GM10248 (cell line): ENCODE measurements around the gene ZMIZ2.
"Not testable (repeated sequence)": the region's sequence is repeated elsewhere in the genome, so short reads cannot be mapped to it uniquely, and the experiment has no call there.

ENCODE experiments used
- CTCF ChIA-PET: fragments of 300-600 bp; sonication (Branson Sonifier 250); formaldehyde crosslinking; extraction: SDS; loops from one replicate; lab custom pipeline; 2021; ENCODE audit warnings: antibody characterized with exemption; lab: Yijun Ruan, JAX
- POLR2A ChIA-PET: fragments of 350-650 bp; sonication (Branson Sonifier 250); formaldehyde crosslinking; extraction: SDS; loops from one replicate; lab custom pipeline; 2020; ENCODE audit warnings: antibody characterized with exemption; lab: Yijun Ruan, JAX
- DNase-seq: peaks from one replicate; pipeline ENCODE4 v3.0.0; 2012; ENCODE audit errors: extremely low spot score
- TF ChIP-seq, protein P1 (sequence below): IDR thresholded peaks from 2 replicates; pipeline ENCODE4 v1.5.1; 2012; ENCODE audit warnings: mild to moderate bottlenecking, low read depth; ENCODE audit errors: extremely low read depth, missing control alignments, control extremely low read depth

The ZMIZ2 gene

DNA sequence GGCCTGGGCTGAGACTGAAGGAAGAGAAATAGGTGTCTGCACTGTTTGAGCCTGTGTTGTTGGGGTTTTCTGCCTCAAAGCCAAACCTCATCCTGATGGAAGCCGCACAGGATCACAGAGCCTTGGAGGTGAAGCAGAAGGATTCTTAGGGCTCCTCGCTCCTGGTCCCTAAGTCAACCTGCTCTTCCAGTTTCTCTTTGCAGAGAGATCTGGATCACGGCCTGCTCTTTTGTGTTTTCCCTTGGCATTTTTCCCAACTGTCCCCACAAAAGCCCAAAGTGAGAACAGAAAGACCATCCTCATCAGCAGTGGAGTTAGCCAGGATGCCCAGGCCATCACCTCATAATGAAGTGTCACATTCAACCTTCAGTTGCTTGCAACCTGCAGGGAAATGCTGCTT, 27.6 kb downstream of the ZMIZ2 start:
- CTCF ChIA-PET, result no interaction called here
- DNase-seq, result no peak
- TF ChIP-seq, protein P1, sequence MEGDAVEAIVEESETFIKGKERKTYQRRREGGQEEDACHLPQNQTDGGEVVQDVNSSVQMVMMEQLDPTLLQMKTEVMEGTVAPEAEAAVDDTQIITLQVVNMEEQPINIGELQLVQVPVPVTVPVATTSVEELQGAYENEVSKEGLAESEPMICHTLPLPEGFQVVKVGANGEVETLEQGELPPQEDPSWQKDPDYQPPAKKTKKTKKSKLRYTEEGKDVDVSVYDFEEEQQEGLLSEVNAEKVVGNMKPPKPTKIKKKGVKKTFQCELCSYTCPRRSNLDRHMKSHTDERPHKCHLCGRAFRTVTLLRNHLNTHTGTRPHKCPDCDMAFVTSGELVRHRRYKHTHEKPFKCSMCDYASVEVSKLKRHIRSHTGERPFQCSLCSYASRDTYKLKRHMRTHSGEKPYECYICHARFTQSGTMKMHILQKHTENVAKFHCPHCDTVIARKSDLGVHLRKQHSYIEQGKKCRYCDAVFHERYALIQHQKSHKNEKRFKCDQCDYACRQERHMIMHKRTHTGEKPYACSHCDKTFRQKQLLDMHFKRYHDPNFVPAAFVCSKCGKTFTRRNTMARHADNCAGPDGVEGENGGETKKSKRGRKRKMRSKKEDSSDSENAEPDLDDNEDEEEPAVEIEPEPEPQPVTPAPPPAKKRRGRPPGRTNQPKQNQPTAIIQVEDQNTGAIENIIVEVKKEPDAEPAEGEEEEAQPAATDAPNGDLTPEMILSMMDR, result no peak
- POLR2A ChIA-PET, result no interaction called here

DNA sequence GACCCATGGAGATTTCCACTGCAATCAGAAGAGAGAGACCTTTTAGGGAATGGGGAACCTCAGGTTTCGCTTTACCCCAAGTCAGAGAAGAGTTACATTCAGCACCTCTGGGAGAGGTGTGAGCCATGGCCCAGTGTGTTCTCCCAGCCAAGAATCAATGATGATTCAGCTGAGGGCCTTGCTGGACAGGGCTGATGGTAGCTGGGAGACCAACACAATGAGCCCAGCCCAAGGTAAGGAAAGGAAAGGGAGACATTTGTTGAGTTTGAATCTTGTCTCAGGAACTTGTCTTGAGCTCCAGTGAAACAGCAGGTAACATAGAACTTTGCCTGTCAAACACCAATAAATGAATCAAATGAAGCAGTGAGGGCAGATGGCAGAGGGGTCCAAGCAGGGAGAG, 33.8 kb downstream of the ZMIZ2 start:
- POLR2A ChIA-PET, result interaction anchor here (0.6 kb wide), 1 partner anchor 8 kb away, joined by 5 read pairs; no protein-coding TSS in a partner anchor
- TF ChIP-seq, protein P1, result no peak

DNA sequence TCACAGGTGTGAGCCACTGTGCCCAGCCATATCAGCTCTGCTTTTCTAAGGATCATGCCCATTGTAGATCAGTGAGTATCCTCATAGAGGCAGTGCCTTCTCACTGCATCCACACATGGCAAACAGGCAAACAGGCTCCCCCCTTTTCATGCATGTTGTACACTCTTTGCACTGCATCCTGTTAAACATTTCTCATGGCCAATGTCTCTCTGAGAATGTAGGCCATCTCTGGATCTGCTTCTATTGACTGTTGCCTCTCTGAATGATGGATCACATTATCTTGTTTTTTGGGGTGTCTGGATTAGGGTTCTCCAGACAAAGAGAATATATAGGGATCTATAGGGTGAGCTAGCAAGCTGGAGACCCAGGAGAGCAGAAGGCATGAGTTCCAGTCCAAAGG, 34.8 kb downstream of the ZMIZ2 start:
- ChIA-PET POLR2A (interaction anchor here (0.6 kb wide), 1 partner anchor 9 kb away, joined by 5 read pairs; no protein-coding TSS in a partner anchor), CTCF (no interaction called here)
- no peak for DNase-seq
- TF ChIP-seq, protein P1, result no peak

More for the DNA sequence above, 33.8 kb downstream of the ZMIZ2 start:
- CTCF ChIA-PET, result no interaction called here
- DNase-seq, result no peak

DNA sequence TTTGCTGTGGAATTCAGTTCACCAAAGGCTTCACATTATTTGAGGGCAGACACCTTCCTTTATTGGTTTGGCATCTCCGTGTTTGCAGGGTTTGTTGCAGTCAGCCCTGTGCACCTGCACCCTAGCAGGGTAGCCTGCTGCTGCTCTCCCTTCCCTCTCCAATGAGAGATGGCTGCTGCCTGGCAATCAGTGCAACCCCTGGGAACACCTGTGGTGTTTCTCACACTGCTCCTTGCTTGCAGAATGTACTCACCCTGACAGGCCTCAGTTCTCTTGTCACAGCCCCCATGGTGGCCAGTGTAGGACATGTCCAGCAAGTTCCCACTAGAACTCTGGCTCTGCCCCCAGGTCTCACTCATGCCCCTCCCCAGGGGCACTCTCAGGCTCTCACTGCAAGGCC, 35.7 kb downstream of the ZMIZ2 start:
- POLR2A ChIA-PET, result no interaction called here
- TF ChIP-seq, protein P1, result no peak
- CTCF ChIA-PET, result no interaction called here
- no peak for DNase-seq

DNA sequence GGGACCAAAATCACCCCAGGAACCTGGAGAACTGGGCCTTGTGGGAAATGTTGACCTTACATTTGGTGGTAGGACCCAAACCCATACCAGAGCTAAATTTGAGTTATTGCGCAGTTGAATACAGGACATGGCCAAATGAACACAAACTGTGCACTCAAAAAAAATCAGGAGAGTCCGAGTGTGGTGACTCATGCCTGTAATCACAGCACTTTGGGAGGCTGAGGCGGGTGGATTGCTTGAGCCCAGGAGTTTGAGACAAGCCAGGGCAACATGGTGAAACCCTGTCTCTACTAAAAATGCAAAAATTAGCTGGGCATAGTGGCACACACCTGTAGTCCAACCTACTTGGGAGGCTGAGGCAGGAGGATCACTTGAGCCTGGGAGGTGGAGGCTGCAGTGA, 36.6 kb downstream of the ZMIZ2 start:
- CTCF ChIA-PET, POLR2A ChIA-PET, DNase-seq: not testable (repeated sequence)

DNA sequence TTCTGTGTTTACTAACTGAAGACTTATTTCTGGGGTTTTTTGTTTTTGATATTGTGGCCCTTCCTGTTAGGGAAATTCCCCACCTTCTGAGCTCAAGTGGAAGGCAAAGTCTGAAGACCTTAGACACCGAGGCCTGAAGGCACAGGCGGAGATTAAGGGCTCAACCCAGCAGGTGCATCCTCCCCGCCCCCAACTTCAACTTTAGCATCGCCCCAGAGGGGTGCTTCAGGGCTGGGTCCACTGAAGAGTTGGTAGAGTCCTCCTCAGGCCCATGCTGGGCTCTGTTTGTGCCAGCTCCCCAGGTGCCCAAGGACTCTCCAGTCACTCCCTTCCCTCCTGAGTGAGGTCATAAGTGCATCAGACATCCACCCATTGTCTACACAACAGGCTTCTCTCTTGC, 38.4 kb downstream of the ZMIZ2 start:
- ChIA-PET POLR2A (no interaction called here), CTCF (interaction anchor here (0.8 to 1.4 kb wide), 4 partner anchors 11 to 65 kb away, joined by 3 to 8 read pairs (median 3); partner anchors contain the start of gene PPIA)
- TF ChIP-seq, protein P1, result no peak
- peak; percentile 70 for DNase-seq

DNA sequence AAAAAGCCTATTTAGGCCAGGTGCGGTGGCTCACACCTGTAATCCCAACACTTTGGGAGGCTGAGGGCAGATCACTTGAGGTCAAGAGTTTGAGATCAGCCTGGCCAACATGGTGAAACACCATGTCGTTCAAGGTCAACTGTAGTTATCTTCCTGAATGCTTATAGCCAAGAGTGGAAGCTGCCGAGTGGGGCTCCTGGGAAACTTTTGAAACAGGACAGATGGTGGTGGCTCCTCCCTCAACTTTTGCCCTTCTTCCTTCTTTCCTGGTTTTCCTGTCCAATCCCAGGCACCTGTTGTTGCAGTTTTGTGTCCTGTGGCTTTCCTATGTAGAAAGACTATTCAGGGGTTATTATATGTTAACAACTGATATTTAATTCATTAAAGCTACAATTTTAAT, 39.1 kb downstream of the ZMIZ2 start:
- POLR2A ChIA-PET, result no interaction called here
- CTCF ChIA-PET, result interaction anchor here (0.8 to 1.4 kb wide), 4 partner anchors 12 to 205 kb away, joined by 3 read pairs; partner anchors contain the start of gene TMED4

More for the DNA sequence above, 39.1 kb downstream of the ZMIZ2 start:
- TF ChIP-seq, protein P1, result no peak
- no peak for DNase-seq
